K562 (cell line): ENCODE measurements around the gene PIKFYVE. TPM values are rescaled to one million over a fixed set of nuclear protein-coding genes. Genes with fewer than 3 reads are reported as not detected.

ENCODE experiments used
- ATAC-seq: fragments of 200-7000 bp; cut with Tn5 transposase; 3 replicates; pipeline ENCODE4 v1.9.1; 2020; ENCODE audit warnings: moderate library complexity
- BruUV-seq: library from RNA; stranded (reverse); fragments of 400-500 nt; replicated peaks from 2 replicates; lab custom pipeline; 2021; lab: Mats Ljungman, UMichigan
- CTCF ChIA-PET: fragments of 300-600 bp; formaldehyde crosslinking; extraction: SDS; loops from one replicate; lab custom pipeline; 2021; ENCODE audit warnings: low intra/inter-chr PET ratio; lab: Yijun Ruan, JAX
- POLR2A ChIA-PET: fragments of 300-600, 350-650 bp; sonication (Branson Sonifier 250); formaldehyde crosslinking; extraction: SDS; loops from one replicate; lab custom pipeline; 2021; ENCODE audit warnings: antibody characterized with exemption, inconsistent platforms; lab: Yijun Ruan, JAX
- DNase-seq, 4 experiments: peaks; one replicate each; pipeline versions ENCODE4 v3.0.0 to v3.0.0-alpha.2; 2011 to 2018; ENCODE audit warnings: low spot score in 3 of 4, mixed read lengths in 3 of 4; ENCODE audit errors: extremely low read depth in 1 of 4
- FAIRE-seq: peaks from 2 replicates; lab custom pipeline; 2011; peaks lifted over from hg19 to GRCh38; lab: Jason Lieb, UNC
- H2AFZ ChIP-seq: 2 replicates; pipeline ENCODE4 v1.6.0; 2011; ENCODE audit warnings: low read depth, low read length, control low read depth, inconsistent platforms
- H3K27ac ChIP-seq: fragments of 200-600 bp; 3 replicates; pipeline ENCODE4 v1.8.0; 2011; ENCODE audit warnings: low read depth, mild to moderate bottlenecking, control low read depth, inconsistent platforms, low read length, moderate library complexity, mixed read lengths; ENCODE audit errors: extremely low read depth
- H3K27me3 ChIP-seq, 2 experiments: fragments of 300-600 bp in 1 of 2; 2 replicates in 1 of 2; 3 replicates in 1 of 2; pipeline versions ENCODE4 v1.6.0 to v1.8.0; 2011; ENCODE audit warnings: inconsistent platforms in 2 of 2, low read length in 2 of 2, mild to moderate bottlenecking in 1 of 2, mixed read lengths in 1 of 2, moderate library complexity in 1 of 2; ENCODE audit not compliant: control insufficient read depth in 2 of 2, insufficient read depth in 2 of 2
- H3K36me3 ChIP-seq: fragments of 300-600 bp; 3 replicates; pipeline ENCODE4 v1.8.0; 2011; ENCODE audit warnings: mild to moderate bottlenecking, low read length, inconsistent platforms; ENCODE audit not compliant: control insufficient read depth, insufficient read depth
- H3K4me1 ChIP-seq, 2 experiments: fragments of 200-600 bp in 1 of 2; replicated peaks in 1 of 2; 2 replicates in 1 of 2; 3 replicates in 1 of 2; pipeline versions ENCODE4 v1.5.1 to v1.8.0; 2011; ENCODE audit warnings: inconsistent platforms in 2 of 2, low read length in 2 of 2, mild to moderate bottlenecking in 1 of 2, mixed read lengths in 1 of 2, moderate library complexity in 1 of 2; ENCODE audit not compliant: control insufficient read depth in 2 of 2, insufficient read depth in 2 of 2
- H3K4me2 ChIP-seq: 2 replicates; pipeline ENCODE4 v1.6.1; 2011; ENCODE audit warnings: low read length, control low read depth, inconsistent platforms, mixed read lengths; ENCODE audit not compliant: insufficient read depth
- H3K4me3 ChIP-seq: fragments of 200-600 bp; sonication (generic), shearing (Covaris generic); 2 replicates; pipeline ENCODE4 v1.5.1; 2016; ENCODE audit warnings: control low read depth, inconsistent platforms
- H3K79me2 ChIP-seq: fragments of 200-600 bp; 3 replicates; pipeline ENCODE4 v1.8.0; 2011; ENCODE audit warnings: low read length, inconsistent platforms; ENCODE audit not compliant: control insufficient read depth, insufficient read depth
- H3K9ac ChIP-seq, 2 experiments: 2 replicates each; pipeline versions ENCODE4 v1.6.0 to v1.6.1; 2011; ENCODE audit warnings: low read depth in 2 of 2, low read length in 2 of 2, control low read depth in 1 of 2, inconsistent platforms in 1 of 2, mild to moderate bottlenecking in 1 of 2, mixed read lengths in 1 of 2; ENCODE audit not compliant: insufficient read depth in 1 of 2
- H3K9me1 ChIP-seq: one replicate; pipeline ENCODE4 v1.6.0; 2011; ENCODE audit warnings: inconsistent platforms, mild to moderate bottlenecking, low read length, moderate library complexity; ENCODE audit not compliant: control insufficient read depth, insufficient read depth
- H3K9me3 ChIP-seq: replicated peaks from 2 replicates; pipeline ENCODE4 v1.5.1; 2011; ENCODE audit warnings: low read depth, low read length, inconsistent platforms; ENCODE audit not compliant: control insufficient read depth, insufficient read depth
- H4K20me1 ChIP-seq: replicated peaks from 2 replicates; pipeline ENCODE4 v1.6.1; 2011; ENCODE audit warnings: low read length, inconsistent platforms, mixed read lengths; ENCODE audit not compliant: control insufficient read depth, insufficient read depth
- CTBP1 ChIP-seq: fragments of 450-650 bp; IDR thresholded peaks from 2 replicates; pipeline ENCODE4 v1.6.1; 2016; ENCODE audit warnings: borderline replicate concordance
- WGBS: fragments of 100-300 bp; shearing (Covaris generic); methylation state at CpG from one replicate; pipeline ENCODE4 v1.1.6; 2016; ENCODE audit warnings: low coverage, mixed read lengths; ENCODE audit not compliant: insufficient coverage; ENCODE audit errors: missing lambda C conversion rate; 5-methylcytosine and 5-hydroxymethylcytosine counted together
- in situ Hi-C: fragments of 300-500 bp; cut with MboI; formaldehyde crosslinking; loops from 4 replicates; pipeline ENCODE4 v1.15.0; 2018; ENCODE audit warnings: inconsistent platforms, mixed read lengths
- intact Hi-C: fragments of 100-400 bp; cut with micrococcal nuclease; formaldehyde crosslinking; loops from 2 replicates; pipeline ENCODE4 v1.14.2; 2022
- polyA plus RNA-seq, 8 experiments: library from polyadenylated mRNA; depleted of rRNA in 4 of 8; stranded (reverse) in 5 of 8; unstranded in 3 of 8; fragments of >200 nt; fragmentation: Nextera tagmentation in 2 of 8; fragmentation: Illumina TruSeq in 1 of 8; extraction: Ambion mirVana in 2 of 8; extraction: Trizol in 1 of 8; gene quantifications; 2 replicates each; pipeline versions ENCODE4 v1.2.1 to v1.2.3, GENCODE V29; 2011 to 2014; ENCODE audit warnings: inconsistent platforms in 1 of 8, missing spikeins in 1 of 8
- total RNA-seq, 7 experiments: library from RNA; depleted of rRNA in 6 of 7; stranded (reverse); fragments of >200 nt in 6 of 7; fragmentation: Illumina TruSeq in 2 of 7; extraction: Trizol in 2 of 7; gene quantifications; 2 replicates each; pipeline versions ENCODE4 v1.2.1 to v1.2.3, GENCODE V29; 2011 to 2021; ENCODE audit warnings: low replicate concordance in 1 of 7
- TF ChIP-seq, protein P1 (sequence below): sonication (generic); formaldehyde crosslinking; IDR thresholded peaks from 2 replicates; pipeline ENCODE4 v1.8.1; 2023; ENCODE audit warnings: mild to moderate bottlenecking, missing genetic modification reagents

Gene PIKFYVE
- total and polyA plus RNA-seq, 9 of the 15 experiments (the other 6 are each of a cell fraction or from before 2014, with no cell fraction given), result 3.6 to 25.6 (median 16.7) TPM

DNA sequence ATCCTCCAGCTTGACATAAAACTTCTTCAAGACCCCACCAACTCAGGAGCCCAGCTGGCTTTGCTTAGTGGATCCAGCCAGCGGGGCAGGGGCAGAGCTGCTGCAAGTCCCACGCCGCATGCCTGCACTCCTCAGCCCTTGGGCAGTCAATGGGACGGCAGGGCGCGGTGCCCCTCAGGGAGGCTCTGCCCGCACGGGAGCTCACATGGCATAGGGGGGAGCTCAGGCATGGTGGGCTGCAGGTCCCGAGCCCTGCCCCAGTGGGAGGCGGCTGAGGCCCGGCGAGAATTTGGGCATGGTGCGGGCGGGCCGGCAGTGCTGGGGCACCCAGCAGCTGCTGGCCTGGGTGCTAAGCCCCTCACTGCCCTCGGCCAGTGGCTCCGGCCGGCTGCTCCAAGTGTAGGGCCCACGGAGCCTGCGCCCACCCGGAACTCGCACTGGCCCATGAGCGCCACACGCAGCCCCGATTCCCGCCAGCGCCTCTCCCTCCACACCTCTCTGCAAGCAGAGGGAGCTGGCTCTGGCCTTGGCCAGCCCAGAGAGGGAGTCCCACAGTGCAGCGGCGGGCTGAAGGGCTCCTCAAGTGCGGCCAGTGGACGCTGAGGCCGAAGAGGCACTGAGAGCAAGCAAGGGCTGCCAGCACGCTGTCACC is 38.3 kb upstream of the PIKFYVE start:
- intact Hi-C loops, result no loop called here
- H3K4me2 ChIP-seq, result no peak overlapping the region

More for the DNA sequence above, 38.3 kb upstream of the PIKFYVE start:
- Histone ChIP-seq H3K36me3 (no peaks in the 10 kb centered on the region), H3K4me3 (no peak overlapping the region), H4K20me1 (no peaks in the 10 kb centered on the region), H3K9ac (no peak overlapping the region), H2AFZ (no peak overlapping the region), H3K27me3 (no peaks in the 10 kb centered on the region), H3K9me1 (no peaks in the 10 kb centered on the region), H3K4me1 (peaks cover 1 to 7% of the 10 kb centered on the region in 2 experiments; a peak in 1 of 5 replicates), H3K79me2 (no peaks in the 10 kb centered on the region), H3K27ac (no peak overlapping the region), H3K9me3 (no peaks in the 10 kb centered on the region)
- in situ Hi-C loops, result no loop called here
- DNase-seq (no peak), FAIRE-seq (no peak), ATAC-seq (no peak)
- TF ChIP-seq, protein P1, sequence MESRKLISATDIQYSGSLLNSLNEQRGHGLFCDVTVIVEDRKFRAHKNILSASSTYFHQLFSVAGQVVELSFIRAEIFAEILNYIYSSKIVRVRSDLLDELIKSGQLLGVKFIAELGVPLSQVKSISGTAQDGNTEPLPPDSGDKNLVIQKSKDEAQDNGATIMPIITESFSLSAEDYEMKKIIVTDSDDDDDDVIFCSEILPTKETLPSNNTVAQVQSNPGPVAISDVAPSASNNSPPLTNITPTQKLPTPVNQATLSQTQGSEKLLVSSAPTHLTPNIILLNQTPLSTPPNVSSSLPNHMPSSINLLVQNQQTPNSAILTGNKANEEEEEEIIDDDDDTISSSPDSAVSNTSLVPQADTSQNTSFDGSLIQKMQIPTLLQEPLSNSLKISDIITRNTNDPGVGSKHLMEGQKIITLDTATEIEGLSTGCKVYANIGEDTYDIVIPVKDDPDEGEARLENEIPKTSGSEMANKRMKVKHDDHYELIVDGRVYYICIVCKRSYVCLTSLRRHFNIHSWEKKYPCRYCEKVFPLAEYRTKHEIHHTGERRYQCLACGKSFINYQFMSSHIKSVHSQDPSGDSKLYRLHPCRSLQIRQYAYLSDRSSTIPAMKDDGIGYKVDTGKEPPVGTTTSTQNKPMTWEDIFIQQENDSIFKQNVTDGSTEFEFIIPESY (CRISPR knock-in tag), result peak; percentile 52
- no peak for TF ChIP-seq CTBP1
- 89% methylated on average over 8 of the region's 33 CpGs for WGBS
- ChIA-PET CTCF (no interaction called here), POLR2A (interaction anchor here (0.5 to 2.9 kb wide), 3 partner anchors 14 to 59 kb away, joined by 3 to 9 read pairs (median 3); no protein-coding TSS in a partner anchor)
- no TSS peak for BruUV-seq
